DOHH2 (cell line): Measurements from ENCODE around the gene ACER3.

Source experiments
- CTCF ChIP-seq: fragments of 200-600 bp; sonication (generic); IDR thresholded peaks from one replicate; pipeline ENCODE4 v1.5.1; 2014; ENCODE audit warnings: antibody characterized with exemption, mild to moderate bottlenecking, low read depth, low read length; ENCODE audit not compliant: poor library complexity, severe bottlenecking
- EZH2phosphoT487 ChIP-seq: fragments of 200-600 bp; sonication (generic); IDR thresholded peaks from 2 replicates; pipeline ENCODE4 v1.6.1; 2017; ENCODE audit warnings: borderline replicate concordance, mild to moderate bottlenecking, antibody characterized with exemption, low read length, moderate library complexity, mixed read lengths

- TF ChIP-seq CTCF (no peak), EZH2phosphoT487 (no peak)
Observed at GRCh38 chr11:76838678-76839068, 22.0 kb upstream of the ACER3 start.
